ENCODE results near the gene KCTD1.

DNA sequence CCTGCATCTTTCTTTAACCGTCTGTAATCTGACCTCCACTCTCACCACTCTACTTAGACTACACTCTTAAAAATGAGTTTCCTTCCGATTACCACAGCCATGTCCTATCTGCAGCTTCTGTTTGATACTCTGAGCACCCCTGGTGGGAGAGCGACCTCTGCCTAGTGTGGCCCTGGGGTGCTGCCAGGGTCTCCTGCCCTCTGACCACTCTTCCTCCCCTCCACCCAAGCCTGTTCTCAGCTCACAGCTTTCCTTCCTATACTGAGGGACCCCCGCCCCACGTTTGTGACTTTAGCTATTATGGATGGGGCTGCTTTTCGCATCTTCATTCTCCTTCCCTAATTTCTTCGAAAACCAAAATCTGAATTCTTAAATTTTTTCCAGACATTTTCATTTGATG lies 132.7 kb downstream of the KCTD1 start:
- TF ChIP-seq, protein P1, sequence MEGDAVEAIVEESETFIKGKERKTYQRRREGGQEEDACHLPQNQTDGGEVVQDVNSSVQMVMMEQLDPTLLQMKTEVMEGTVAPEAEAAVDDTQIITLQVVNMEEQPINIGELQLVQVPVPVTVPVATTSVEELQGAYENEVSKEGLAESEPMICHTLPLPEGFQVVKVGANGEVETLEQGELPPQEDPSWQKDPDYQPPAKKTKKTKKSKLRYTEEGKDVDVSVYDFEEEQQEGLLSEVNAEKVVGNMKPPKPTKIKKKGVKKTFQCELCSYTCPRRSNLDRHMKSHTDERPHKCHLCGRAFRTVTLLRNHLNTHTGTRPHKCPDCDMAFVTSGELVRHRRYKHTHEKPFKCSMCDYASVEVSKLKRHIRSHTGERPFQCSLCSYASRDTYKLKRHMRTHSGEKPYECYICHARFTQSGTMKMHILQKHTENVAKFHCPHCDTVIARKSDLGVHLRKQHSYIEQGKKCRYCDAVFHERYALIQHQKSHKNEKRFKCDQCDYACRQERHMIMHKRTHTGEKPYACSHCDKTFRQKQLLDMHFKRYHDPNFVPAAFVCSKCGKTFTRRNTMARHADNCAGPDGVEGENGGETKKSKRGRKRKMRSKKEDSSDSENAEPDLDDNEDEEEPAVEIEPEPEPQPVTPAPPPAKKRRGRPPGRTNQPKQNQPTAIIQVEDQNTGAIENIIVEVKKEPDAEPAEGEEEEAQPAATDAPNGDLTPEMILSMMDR (IDR thresholded peaks at IDR 0.05), result no peak
- TF ChIP-seq ZFX (IDR thresholded peaks at IDR 0.05; ENCODE audit: borderline replicate concordance), result no peak
